Stimulated activated CD8-positive, alpha-beta memory T cell treated with anti-CD3 and anti-CD28 coated beads, Interleukin-12 subunit alpha, Interleukin-12 subunit beta, amount 100 ng/mL, for 4 hours (primary cell): ENCODE measurements around the gene PDGFA.

Experiments used
- DNase-seq: peaks from one replicate; pipeline ENCODE4 v3.0.0-alpha.2; 2020; ENCODE audit warnings: low read depth

Gene PDGFA

GRCh38 chr7:460374-461116 is 59.1 kb downstream of the PDGFA start:
- no peak for DNase-seq

- no peak for DNase-seq
These were observed 59.9 kb downstream of the PDGFA start for GRCh38 chr7:459584-460373.

- DNase-seq = no peak
These were observed 61.0 kb downstream of the PDGFA start for GRCh38 chr7:458511-459245.

GRCh38 chr7:457814-458510 is 61.7 kb downstream of the PDGFA start:
- DNase-seq = no peak

DNA sequence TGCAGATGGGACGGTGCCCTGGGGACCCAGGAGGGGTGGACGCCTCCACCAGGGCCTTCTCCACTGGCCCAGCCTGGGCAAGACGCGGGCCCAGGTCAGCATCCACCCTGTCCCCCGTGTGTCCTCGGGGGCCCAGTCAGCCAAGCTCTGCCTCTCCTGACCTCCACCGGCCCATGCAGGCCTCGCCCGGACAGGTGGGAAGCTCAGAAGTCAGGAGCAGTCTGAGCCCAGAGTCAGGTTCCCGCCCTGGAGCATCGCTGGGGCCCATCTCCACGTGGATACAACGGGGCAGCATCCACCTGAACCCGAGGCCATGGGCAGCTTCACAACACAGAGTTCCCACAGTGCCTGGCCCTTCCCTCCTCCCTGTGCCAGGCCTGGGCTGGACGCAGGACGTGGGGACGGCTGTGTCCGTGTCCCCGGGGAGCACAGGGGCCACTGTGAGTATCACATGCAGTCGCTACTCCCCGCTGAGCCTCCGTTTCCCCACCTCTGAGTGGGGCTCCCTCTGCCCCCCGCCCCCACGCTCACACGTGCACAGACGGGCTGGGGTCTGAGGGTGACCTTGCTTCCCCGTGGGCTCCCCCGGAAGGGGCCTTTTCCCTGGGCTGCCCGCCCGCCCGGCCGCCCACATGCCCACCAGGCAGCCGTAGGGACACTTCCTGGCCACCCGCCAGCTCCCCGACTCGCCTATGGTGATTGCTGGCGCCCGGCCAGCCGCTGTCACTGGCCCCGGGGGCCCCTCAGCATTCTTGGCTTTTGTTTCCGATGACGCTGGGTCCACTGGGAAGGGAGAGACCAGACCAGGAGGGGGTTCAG is 64.3 kb downstream of the PDGFA start:
- no peak for DNase-seq

GRCh38 chr7:454356-455109 is 65.1 kb downstream of the PDGFA start:
- no peak for DNase-seq

GRCh38 chr7:453597-454306 is 65.9 kb downstream of the PDGFA start:
- DNase-seq = no peak

- no peak for DNase-seq
These were observed 66.7 kb downstream of the PDGFA start for GRCh38 chr7:452791-453455.

DNA sequence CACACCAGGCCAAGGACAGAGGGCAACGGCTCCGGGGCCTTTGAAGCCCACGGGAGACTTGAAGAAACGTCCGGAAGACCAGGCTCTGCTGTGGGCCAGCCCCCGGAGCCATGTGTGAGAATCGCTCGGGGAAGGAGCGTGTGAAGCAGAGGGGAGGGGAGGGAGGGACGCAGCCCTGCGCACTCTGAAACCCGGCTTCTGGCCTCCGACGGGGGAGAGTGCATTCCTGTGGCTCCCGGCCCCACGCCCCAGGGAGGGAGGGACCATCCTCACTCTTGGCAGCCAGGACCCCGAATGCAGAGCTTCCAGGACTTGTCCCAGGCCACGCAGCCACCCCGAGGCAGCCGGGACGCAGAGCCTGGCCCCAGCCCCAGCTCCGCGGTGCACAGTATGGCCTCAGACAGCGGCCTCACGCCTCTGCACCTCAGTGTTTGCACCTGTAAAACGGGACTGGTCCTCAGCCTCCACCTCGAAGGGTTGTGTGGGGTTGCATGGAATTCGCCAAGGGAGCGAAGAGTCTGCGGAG is 67.4 kb downstream of the PDGFA start:
- no peak for DNase-seq

DNA sequence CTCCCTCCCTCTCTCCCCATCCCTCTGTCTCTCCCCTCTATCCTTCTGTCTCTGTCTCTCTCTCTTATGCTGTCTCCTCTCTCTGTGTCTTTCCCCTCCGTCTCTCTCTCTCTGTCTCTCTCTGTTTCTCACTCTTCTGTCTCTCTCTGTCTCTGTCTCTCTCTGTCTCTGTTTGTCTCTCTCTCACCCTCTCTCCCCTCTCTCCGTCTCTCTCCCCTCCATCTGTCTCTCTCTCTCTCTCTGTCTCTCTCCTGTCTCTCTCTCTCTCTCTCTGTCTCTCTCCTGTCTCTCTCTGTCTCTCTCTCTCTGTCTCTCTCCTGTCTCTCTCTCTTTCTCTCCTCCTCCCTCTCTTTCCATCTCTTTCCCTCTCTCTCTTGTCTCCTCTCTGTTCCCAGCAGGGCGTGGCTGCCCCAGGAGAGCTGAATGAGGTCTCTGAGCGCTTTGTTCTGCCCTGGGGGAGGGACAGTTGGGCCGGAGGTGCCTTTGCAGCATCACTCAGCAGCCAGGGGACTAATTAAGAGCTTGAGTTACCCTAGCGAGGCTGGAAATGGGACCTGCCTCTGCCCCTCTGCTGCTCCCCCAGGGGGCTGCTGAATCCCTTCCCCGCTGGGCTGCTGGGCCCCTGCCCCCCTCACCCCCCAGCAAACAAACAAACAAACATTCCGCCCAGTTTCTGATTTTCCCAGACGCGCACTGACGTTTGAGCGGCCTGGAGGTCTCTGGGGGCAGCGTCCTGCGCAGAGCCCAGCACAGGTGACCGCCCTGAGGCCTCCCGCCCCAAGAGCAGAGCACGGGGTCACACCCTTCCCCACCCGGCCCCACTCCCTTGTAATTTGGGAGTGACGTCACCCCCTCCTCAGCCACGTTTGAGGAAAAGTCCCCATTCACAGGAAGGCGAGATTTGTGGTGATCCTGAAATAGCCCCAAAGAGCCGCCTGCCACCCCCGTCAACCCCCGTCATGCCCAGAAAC is 68.1 kb downstream of the PDGFA start:
- no peak for DNase-seq

GRCh38 chr7:450741-451140 is 68.9 kb downstream of the PDGFA start:
- DNase-seq = no peak

GRCh38 chr7:450036-450435 is 69.6 kb downstream of the PDGFA start:
- no peak for DNase-seq

DNA sequence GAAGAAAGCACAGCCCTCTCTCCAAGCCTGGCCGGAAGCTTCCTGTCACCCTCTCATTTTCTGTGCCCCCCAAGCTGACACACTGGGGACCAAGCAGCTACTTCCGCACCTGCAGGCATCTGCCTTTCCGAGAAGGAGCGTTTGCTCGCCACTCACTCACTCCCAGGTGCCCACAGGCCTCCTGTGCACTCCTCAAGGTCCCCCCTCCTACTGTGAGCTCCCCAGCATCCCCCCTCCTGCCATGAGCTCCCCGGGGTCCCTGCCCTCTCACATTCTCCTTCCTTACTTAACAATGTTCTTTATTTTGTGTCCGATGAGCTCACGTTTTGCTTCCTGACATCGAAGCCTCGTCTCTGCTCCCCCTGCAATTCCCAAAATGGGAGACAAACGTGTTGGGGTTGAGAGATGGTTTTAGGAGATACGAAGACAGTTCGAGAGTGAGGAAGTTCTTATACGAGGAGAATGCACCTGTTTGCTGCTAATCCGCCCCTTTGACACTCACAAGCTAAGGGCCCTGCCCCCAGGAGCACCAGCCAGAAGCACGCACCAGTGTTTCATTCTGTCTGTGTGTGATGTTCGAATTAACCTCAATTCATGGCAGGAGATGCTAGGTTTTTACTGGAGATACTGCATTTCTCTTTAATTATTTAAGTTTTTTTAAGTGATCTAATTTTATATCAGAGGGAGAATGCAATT is 70.2 kb downstream of the PDGFA start:
- no peak for DNase-seq

DNA sequence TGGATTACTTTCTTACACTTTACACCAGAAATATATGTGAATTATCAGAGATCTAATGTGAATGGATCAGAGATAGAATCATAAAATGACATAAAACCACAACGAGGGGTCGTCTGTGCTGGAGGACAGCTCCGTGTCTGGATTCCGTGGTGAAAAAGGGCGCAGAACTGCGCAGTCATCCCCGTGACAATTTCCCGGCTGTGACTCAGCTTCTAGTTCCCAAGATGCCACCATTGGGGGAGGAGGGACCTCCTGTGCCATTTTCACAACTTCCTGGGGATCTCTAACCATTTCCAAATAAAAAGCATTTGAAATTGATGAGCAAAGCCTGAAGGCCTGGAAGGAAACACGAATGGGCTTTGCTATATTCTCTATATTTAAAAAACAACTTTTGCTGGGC is 72.1 kb downstream of the PDGFA start:
- no peak for DNase-seq
